ENCODE results near the gene WBP4.
"Not testable (repeated sequence)": the region's sequence is repeated elsewhere in the genome, so short reads cannot be mapped to it uniquely, and the experiment has no call there.

WBP4 gene

GRCh38 chr13:41039746-41040145 is 21.6 kb upstream of the WBP4 start:
- ChIA-PET CTCF (interaction anchor here (0.6 kb wide), 1 partner anchor 225 kb away, joined by 4 read pairs; no protein-coding TSS in a partner anchor), POLR2A (no interaction called here)
- no peak for DNase-seq (ENCODE audit: extremely low spot score)
- no peak for TF ChIP-seq SUZ12 (IDR thresholded peaks at IDR 0.05)
- TF ChIP-seq CTBP1 (IDR thresholded peaks at IDR 0.05; ENCODE audit: borderline replicate concordance) = no peak
- no peak for TF ChIP-seq HDGF (IDR thresholded peaks at IDR 0.05; ENCODE audit: borderline replicate concordance)

DNA sequence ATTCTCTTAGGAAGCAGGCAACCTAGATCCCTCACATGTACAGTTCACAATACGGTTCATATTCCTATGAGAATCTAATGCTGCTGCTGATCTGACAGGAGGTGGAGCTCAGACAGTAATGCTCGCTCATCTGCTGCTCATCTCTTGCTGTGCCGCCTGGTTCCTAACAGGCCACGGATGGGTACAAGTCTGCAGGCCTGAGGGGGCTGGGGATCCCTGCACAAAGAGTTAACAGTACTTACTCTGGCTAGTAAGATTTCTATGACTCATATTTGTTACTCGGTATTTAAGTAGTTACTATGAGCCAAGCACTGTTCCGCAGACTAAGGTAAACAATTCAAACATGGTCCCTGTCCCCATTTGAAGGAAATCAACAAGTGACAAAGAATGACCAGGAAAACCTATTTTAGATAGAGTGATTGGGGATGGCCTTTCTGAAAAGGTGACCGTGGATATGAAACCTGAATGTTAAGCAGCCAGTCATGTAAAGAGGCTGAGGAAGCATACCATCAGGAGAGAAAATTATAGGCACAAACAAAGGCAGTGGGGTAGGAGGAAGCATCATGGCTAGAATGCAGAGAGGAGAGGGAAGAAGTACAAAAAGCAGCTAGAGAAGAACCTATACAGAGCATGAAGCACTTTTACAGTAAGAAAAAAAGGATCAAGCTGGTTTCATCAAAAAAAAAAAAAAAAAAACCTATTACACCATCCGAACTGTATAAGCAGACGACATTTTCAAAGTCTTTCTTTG is 20.6 kb upstream of the WBP4 start:
- POLR2A ChIA-PET = no interaction called here
- TF ChIP-seq SUZ12 (IDR thresholded peaks at IDR 0.05) = no peak
- TF ChIP-seq FOXA1 (IDR thresholded peaks at IDR 0.05) = no peak
- TF ChIP-seq CTBP1 (IDR thresholded peaks at IDR 0.05; ENCODE audit: borderline replicate concordance) = no peak
- no peak for TF ChIP-seq FOXK2 (IDR thresholded peaks at IDR 0.05)
- no peak for TF ChIP-seq ELF4 (IDR thresholded peaks at IDR 0.05)
- TF ChIP-seq BHLHE40 (IDR thresholded peaks at IDR 0.05; ENCODE audit: borderline replicate concordance) = no peak
- CTCF ChIA-PET = no interaction called here
- DNase-seq (ENCODE audit: extremely low spot score) = no peak

DNA sequence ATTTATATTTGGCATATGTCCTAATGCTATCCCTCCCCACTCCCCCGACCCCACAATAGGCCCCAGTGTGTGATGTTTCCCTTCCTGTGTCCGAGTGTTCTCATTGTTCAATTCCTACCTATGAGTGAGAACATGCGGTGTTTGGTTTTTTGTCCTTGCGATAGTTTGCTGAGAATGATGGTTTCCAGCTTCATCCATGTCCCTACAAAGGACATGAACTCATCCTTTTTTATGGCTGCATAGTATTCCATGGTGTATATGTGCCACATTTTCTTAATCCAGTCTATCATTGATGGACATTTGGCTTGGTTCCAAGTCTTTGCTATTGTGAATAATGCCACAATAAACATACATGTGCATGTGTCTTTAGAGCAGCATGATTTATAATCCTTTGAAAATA is 18.9 kb upstream of the WBP4 start:
- CTCF ChIA-PET; POLR2A ChIA-PET; DNase-seq (ENCODE audit: extremely low spot score): not testable (repeated sequence)

DNA sequence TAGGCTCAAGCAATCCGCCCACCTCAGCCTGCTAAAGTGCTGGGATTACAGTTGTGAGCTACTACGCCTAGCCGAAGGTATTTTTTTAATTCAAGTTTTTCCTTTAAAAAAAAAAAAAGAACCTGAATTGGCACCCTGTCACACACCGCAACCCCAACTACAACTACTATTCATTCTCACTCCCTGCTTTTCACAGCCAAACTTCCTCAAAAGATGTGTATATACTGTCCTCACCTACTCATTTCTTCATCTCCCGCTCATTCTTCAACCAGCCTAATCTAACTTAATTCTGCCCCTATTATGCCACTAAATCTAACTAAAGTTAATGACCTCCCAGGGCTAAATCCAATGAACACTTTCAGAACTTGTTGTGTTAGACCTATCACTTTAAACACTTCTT is 12.7 kb upstream of the WBP4 start:
- ChIA-PET CTCF (no interaction called here), POLR2A (interaction anchor here (0.9 kb wide), 1 partner anchor 127 kb away, joined by 3 read pairs; no protein-coding TSS in a partner anchor)
- no peak for DNase-seq (ENCODE audit: extremely low spot score)
- no peak for TF ChIP-seq SP1 (IDR thresholded peaks at IDR 0.05)
- no peak for TF ChIP-seq NFRKB (IDR thresholded peaks at IDR 0.05)
- TF ChIP-seq ARNT (IDR thresholded peaks at IDR 0.05) = no peak
- no peak for TF ChIP-seq PKNOX1 (IDR thresholded peaks at IDR 0.05)
- no peak for TF ChIP-seq SUZ12 (IDR thresholded peaks at IDR 0.05)

GRCh38 chr13:41049480-41050440 is 11.5 kb upstream of the WBP4 start:
- POLR2A ChIA-PET = no interaction called here
- CTCF ChIA-PET = no interaction called here

DNA sequence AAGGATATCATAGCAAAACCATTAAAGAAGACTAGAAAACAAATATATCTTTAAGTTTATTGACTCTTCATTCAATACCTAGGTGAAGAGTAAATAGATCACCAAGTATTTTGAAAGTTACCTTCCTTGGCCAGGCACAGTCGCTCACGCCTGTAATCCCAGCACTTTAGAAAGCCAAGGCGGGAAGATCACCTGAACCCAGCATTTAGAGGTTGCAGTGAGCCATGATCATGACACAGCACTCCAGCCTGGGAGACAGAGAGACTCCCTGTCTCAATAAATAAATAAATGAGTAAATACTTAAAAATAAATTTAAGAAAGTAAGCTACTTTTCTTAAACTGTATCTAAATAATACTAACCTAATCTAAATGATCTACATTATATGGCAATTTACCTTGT is 8.9 kb upstream of the WBP4 start:
- ChIA-PET POLR2A (no interaction called here), CTCF (no interaction called here)
- DNase-seq (ENCODE audit: extremely low spot score) = no peak
- TF ChIP-seq HDGF (IDR thresholded peaks at IDR 0.05; ENCODE audit: borderline replicate concordance) (no peak), BHLHE40 (IDR thresholded peaks at IDR 0.05; ENCODE audit: borderline replicate concordance) (no peak), LEF1 (IDR thresholded peaks at IDR 0.05; ENCODE audit: borderline replicate concordance) (no peak), CTBP1 (IDR thresholded peaks at IDR 0.05; ENCODE audit: borderline replicate concordance) (no peak), FOXA1 (IDR thresholded peaks at IDR 0.05) (no peak), ELF4 (IDR thresholded peaks at IDR 0.05) (no peak)

More at GRCh38 chr13:41049480-41050440, 11.5 kb upstream of the WBP4 start:
- no peak for DNase-seq (ENCODE audit: extremely low spot score)
- TF ChIP-seq HDGF (IDR thresholded peaks at IDR 0.05; ENCODE audit: borderline replicate concordance) = no peak
- no peak for TF ChIP-seq FOXM1 (IDR thresholded peaks at IDR 0.05; ENCODE audit: borderline replicate concordance)
- TF ChIP-seq CTBP1 (IDR thresholded peaks at IDR 0.05; ENCODE audit: borderline replicate concordance) = no peak
- TF ChIP-seq TARDBP (IDR thresholded peaks at IDR 0.05) = no peak
- no peak for TF ChIP-seq ZNF384 (IDR thresholded peaks at IDR 0.05)
- TF ChIP-seq SUZ12 (IDR thresholded peaks at IDR 0.05) = no peak
- TF ChIP-seq PKNOX1 (IDR thresholded peaks at IDR 0.05) = no peak
- no peak for TF ChIP-seq L3MBTL2 (conservative IDR thresholded peaks at IDR 0.05)
- TF ChIP-seq SP1 (IDR thresholded peaks at IDR 0.05) = no peak
- TF ChIP-seq NFRKB (IDR thresholded peaks at IDR 0.05) = no peak
- no peak for TF ChIP-seq FOXA1 (IDR thresholded peaks at IDR 0.05)
- TF ChIP-seq LEF1 (IDR thresholded peaks at IDR 0.05; ENCODE audit: borderline replicate concordance) = no peak
- no peak for TF ChIP-seq BHLHE40 (IDR thresholded peaks at IDR 0.05; ENCODE audit: borderline replicate concordance)
- TF ChIP-seq ELF4 (IDR thresholded peaks at IDR 0.05) = no peak
- TF ChIP-seq ARNT (IDR thresholded peaks at IDR 0.05) = no peak
- no peak for TF ChIP-seq FOXK2 (IDR thresholded peaks at IDR 0.05)

DNA sequence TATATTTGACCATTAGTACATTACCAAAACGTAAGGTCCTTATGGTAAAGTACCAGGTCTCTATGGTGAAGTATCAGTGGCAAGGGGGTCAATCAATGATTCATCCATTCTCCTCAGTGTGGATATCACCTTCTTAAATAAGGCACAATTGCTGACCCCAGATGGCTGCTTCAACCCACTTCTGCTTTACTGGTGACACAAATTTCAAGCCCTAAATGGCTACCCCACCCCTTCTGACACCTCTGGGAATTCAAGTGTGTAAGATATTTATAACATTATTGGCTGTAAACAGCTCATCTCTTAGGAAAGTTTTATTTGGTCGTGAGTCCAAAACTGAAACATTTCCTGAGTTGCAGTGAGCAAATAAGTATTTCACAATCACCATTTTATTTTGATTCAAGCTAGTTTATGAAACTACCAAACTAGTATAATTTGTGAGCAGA is 7.9 kb upstream of the WBP4 start:
- DNase-seq (ENCODE audit: extremely low spot score) = no peak
- ChIA-PET POLR2A (no interaction called here), CTCF (interaction anchor here (0.7 to 1.7 kb wide), 2 partner anchors 169 to 266 kb away, joined by 3 to 4 read pairs; no protein-coding TSS in a partner anchor)
- no peak for TF ChIP-seq SP1 (IDR thresholded peaks at IDR 0.05)
- no peak for TF ChIP-seq HDGF (IDR thresholded peaks at IDR 0.05; ENCODE audit: borderline replicate concordance)
- no peak for TF ChIP-seq FOXM1 (IDR thresholded peaks at IDR 0.05; ENCODE audit: borderline replicate concordance)
- no peak for TF ChIP-seq FOXK2 (IDR thresholded peaks at IDR 0.05)
- TF ChIP-seq LEF1 (IDR thresholded peaks at IDR 0.05; ENCODE audit: borderline replicate concordance) = no peak
- no peak for TF ChIP-seq NFRKB (IDR thresholded peaks at IDR 0.05)
- TF ChIP-seq SUZ12 (IDR thresholded peaks at IDR 0.05) = no peak
- TF ChIP-seq ELF4 (IDR thresholded peaks at IDR 0.05) = no peak
- TF ChIP-seq BHLHE40 (IDR thresholded peaks at IDR 0.05; ENCODE audit: borderline replicate concordance) = no peak
- TF ChIP-seq CTBP1 (IDR thresholded peaks at IDR 0.05; ENCODE audit: borderline replicate concordance) = no peak
- TF ChIP-seq ARNT (IDR thresholded peaks at IDR 0.05) = no peak
- no peak for TF ChIP-seq FOXA1 (IDR thresholded peaks at IDR 0.05)
- no peak for TF ChIP-seq PKNOX1 (IDR thresholded peaks at IDR 0.05)
- no peak for TF ChIP-seq TARDBP (IDR thresholded peaks at IDR 0.05)
- no peak for TF ChIP-seq ZNF384 (IDR thresholded peaks at IDR 0.05)
- TF ChIP-seq L3MBTL2 (conservative IDR thresholded peaks at IDR 0.05) = no peak

Measured in HEK293T (cell line).